ENCODE results near the gene CKAP4.

The CKAP4 gene

DNA sequence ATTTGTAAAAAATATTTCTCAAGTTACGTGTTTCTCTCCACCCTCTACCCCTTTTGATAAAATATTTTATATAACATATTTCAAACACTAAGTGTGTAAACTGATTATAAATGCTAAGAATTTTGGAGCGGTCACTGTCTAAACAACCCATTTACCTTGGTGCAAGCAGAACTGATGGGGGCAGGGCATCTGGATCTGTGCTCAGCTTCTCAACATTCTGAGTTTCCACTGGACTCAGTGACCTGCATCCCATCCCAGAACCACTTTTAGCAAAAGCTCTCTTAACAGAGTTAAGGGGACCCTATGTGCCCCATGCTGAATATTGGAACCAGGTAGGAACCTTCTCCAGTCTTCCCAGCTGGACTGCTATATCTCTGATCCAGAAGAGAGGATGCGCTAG is 53.5 kb downstream of the CKAP4 start:
- no peak for DNase-seq

DNA sequence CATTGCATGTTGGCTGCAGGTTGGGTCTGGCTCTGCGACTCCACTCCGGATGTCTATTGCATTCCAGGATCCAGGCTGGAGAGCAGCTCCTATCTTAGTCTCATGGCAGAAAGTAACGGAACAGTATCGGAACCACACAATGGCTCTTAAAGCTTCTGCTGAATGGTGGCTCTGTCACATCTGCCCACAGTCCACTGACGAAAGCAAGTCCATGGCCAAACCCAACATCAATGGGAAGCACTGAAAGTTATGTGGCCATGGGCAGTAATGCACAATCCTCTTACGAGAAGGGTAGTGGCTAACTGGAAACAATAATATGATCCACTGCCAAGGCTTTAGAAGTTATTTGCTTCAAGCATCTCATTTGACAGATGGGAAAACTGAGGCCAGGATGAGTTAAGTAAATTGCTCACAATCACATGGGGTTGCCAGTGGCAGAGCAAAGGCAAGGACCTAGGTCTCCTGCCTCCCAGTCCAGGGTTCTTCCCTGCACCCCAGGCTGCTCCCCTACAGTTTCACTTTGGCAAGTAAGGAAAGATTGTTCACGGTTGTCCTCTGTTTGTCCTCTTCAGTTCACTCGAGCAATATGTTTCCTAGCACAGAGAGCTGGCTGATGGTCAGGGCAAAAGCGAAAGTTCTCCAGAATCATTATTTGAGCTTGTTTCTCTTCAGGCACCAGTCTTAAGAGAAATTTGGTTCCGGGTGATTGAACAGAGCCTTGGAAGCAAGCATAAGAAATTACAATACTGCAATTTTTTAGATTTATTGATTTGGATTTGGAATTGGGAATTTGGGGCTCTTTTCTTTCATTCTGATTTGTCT is 54.2 kb downstream of the CKAP4 start:
- no peak for DNase-seq

DNA sequence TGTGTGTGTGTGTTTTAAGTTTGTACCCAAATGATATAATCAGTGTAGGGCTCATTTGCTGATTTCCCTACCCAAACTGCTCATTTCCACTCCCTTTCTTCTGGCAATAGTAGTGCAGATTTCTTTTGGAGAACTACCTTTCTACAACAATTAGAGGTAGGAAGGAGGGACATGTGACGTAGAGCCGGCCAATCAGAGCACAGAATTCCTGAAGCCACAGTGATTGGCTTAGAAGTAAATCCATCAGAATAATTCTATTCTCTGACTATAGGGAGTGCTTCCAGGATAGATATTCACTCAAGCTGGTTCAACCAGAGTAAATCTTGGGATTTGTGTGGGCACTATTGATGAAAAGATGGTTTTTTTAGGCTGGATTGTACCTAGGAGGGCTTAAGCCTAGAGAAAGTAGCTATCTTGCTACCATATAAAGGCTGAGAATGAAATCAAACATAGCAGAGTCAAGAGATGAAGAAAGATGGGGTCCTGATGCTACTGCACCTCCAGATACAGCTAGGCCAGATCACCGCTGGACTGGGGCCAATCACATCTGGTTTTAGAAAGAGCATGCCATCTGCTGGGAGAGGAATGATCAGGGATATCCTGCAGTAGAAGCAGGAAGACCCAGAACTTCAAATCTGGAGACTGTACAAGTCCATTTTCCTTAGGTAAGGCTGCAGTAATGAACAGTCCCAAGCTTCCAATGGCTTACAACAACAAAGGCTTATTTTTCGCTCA is 55.0 kb downstream of the CKAP4 start:
- no peak for DNase-seq

DNA sequence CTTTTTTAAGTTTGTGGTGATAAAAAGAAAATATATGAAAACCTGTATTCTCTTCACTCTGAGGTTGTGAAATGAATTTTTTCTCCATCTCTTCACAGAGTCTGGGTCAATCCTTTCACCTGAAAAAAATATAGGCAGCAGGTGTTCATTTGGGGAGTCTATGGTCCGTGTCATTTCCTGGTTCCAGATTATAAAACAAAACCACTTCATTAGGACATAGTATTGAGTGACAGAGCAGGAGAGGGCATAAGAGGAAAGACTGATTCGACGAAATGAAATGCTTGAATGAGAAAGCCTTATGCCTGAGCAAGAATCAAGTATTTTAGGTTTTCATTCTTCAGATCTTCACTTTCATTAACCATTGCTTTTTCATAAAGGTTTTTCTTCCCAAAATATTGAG is 57.2 kb downstream of the CKAP4 start:
- DNase-seq = no peak

DNA sequence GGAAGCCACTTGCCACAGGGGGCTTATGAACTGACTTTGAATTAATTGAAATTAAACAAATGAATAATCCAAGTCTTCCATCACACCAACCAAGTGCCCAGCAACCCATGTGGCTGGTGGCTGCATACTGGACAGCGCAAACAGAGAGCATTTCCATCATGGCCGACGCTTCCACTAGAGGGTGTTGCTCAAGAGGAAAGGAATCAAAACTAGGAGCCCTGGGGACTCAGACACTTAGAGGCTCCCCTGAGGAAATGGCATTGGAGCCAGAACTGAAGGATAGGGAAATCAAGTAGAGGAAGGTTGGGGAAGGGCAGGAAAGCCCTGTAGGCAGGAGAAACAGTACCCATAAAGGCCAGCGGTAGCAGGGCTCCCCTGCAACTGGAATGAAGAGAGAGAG is 58.5 kb downstream of the CKAP4 start:
- DNase-seq = no peak

DNA sequence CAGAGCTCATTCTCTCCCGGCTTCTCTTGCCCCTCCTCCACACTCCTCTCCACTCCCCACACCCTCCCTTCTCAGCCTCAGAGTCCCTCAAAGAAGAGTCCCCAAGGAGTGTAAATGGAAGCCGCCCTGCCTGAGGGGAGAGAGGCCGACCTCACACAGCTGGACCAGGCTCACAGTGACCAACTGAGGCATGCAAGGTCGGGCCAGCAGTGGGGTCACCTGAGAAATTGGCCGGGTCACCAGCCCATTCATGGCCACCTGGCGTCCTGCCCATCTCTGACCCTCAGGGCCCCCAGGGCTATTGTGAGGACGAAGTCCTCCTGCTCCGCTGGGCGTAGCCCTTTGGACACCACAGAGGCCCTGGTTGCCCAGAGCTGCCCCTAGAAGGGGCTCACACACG is 59.6 kb downstream of the CKAP4 start:
- no peak for DNase-seq

Measured in suppressor macrophage treated with lipopolysaccharide for 4 hours (primary cell).